Astrocyte of the cerebellum (primary cell): ENCODE measurements around the gene VPS25.
A peak's percentile ranks its signal among the peaks of the same experiment; 100 is the strongest.

ENCODE experiments used
- DNase-seq: peaks from one replicate; pipeline ENCODE4 v3.0.0-alpha.2; 2011; ENCODE audit warnings: low read depth
- H3K4me3 ChIP-seq: 2 replicates; pipeline ENCODE4 v1.5.1; 2011; ENCODE audit warnings: mild to moderate bottlenecking, low read depth, low read length, moderate library complexity
- in situ Hi-C: cut with HindIII; loops from 2 replicates; pipeline ENCODE4 v1.10.0; 2017; ENCODE audit warnings: low sequenced_read_pairs
- TF ChIP-seq, protein P1 (sequence below): IDR thresholded peaks from 2 replicates; pipeline ENCODE4 v1.5.1; 2012; ENCODE audit warnings: low read length, low read depth, moderate library complexity, mild to moderate bottlenecking; ENCODE audit errors: missing control alignments

The VPS25 gene

DNA sequence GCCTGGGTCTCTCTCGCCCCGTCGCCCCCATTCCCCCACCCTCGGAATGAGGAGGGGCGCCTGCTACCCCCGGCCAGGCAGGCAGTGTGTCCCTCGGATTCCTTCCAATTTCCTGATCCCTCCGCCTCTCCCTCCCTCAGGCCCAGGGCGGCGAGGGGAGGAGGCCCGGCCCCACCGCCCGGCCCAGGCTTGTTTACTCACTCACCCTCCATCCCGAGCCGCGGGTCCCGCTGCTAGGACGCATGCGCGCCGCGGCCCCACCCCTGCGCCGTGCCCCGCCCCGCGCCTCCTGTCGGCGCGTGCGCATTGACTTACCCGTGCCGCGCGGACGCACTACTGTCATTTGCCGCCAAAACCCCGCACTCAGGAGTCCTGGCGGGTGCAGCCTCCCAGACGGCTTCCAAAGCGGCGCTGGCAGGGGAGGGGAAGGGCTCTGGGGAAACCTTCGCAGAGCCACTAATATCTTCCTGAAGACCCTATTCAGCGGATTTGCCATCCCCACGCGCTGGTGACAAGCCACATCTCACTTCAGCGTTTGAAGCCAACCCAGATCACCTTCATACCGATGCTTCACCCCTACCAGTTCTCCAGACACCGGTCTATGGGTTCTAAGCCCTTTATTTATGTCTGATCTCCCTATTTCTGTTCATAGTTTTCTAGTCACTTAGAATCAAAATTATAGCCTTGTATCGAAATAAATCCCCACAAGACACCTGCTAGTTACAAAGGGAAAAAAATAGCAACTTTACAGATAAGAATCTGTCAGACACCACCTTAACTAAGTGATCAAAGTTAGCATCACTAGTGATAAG is 28.2 kb upstream of the VPS25 start, which contains the start of gene EZH1:
EZH1 (minus strand) TSS at position 235 of the 812 bp plus-strand sequence. CDS start 16,099 bp downstream, outside the sequence.
- peak within 1 kb of the TSS; percentile 85 for H3K4me3 ChIP-seq
- TF ChIP-seq, protein P1, sequence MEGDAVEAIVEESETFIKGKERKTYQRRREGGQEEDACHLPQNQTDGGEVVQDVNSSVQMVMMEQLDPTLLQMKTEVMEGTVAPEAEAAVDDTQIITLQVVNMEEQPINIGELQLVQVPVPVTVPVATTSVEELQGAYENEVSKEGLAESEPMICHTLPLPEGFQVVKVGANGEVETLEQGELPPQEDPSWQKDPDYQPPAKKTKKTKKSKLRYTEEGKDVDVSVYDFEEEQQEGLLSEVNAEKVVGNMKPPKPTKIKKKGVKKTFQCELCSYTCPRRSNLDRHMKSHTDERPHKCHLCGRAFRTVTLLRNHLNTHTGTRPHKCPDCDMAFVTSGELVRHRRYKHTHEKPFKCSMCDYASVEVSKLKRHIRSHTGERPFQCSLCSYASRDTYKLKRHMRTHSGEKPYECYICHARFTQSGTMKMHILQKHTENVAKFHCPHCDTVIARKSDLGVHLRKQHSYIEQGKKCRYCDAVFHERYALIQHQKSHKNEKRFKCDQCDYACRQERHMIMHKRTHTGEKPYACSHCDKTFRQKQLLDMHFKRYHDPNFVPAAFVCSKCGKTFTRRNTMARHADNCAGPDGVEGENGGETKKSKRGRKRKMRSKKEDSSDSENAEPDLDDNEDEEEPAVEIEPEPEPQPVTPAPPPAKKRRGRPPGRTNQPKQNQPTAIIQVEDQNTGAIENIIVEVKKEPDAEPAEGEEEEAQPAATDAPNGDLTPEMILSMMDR = no peak
- in situ Hi-C loops = no loop called here
- DNase-seq = peak; percentile 65

DNA sequence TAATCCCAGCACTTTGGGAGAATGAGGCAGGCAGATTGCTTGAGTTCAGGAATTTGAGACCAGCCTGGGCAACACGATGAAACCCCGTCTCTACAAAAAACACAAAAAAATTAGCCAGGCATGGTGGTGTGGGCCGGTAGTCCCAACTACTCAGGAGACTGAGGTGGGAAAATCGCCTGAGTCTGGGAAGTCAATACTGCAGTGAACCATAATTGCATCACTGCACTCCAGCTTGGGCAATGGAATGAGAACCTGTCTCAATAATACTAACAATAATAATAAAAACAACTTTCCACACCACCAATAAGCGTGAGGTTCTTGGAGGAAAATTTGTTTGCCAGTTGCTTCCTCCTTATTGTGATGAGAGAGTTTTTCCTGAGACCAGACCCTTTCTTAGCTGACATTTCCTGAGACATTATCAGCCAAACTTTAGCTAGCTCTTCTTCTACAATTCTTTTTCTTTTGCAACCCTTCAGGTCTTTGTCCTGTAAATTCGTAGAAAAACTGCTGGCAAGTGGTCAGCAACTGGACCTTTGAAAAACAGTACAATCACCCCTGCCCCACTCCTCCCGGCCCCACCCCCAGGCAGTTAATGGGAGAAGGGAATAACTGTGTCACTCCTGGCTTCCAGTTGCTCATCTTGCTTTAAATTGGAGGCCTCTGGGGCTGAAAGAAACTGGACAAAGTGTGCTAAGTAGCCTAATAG is 24.9 kb upstream of the VPS25 start:
- no peak overlapping the region for H3K4me3 ChIP-seq
- TF ChIP-seq, protein P1 = no peak

GRCh38 chr17:42748908-42749798 is 24.1 kb upstream of the VPS25 start:
- DNase-seq = no peak
- TF ChIP-seq, protein P1 = no peak
- in situ Hi-C loops = no loop called here
- no peak overlapping the region for H3K4me3 ChIP-seq

More for the DNA sequence above, 24.9 kb upstream of the VPS25 start:
- in situ Hi-C loops = no loop called here
- no peak for DNase-seq

DNA sequence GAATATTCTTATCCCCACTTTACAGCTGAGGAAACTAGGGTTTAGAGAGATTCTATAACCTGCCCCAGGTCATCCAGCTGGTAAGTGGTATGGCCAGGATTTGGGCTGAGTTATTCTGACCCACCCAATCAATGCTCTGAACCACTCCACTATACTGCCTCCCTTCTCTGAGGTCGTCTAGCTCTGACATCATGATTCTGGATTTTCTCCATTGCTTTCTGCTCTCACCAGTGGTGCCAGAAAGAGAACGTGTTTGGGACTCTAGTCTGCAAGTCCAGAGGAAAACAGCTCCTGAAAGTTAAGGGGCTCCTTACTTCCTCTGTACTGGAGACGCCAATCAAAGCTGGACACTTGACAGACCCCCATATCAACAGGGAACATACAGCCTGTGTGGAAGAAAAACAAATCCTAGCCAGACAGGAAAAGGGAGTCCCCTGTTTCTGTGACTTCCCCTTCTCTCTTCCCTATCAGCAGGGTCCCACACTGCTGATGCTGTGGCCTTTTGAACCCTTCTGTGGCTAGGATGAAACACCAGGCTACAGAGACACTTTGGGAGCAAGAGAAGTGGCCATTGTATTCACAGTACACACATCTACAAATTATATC is 22.4 kb upstream of the VPS25 start:
- TF ChIP-seq, protein P1 = no peak
- in situ Hi-C loops = no loop called here
- no peak for DNase-seq
- H3K4me3 ChIP-seq = no peak overlapping the region

DNA sequence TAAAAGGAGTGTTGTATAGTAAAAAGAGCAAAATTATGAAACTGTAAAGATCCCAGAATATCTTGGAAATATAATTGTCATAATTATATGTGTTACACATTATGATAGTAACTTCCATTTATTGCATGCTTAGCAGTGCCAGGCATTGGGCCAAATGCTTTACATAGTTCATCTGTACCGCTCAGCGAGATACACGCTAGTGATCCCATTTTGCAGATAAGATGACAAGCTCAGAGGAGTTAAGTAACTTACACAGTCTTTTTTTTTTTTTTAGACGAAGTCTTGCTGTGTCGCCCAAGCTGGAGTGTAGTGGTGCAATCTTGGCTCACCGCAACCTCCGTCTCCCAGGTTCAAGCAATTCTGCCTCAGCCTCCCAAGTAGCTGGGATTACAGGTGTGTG is 21.6 kb upstream of the VPS25 start:
- DNase-seq = no peak
- TF ChIP-seq, protein P1 = no peak
- H3K4me3 ChIP-seq = no peak overlapping the region
- in situ Hi-C loops = no loop called here
